ENCODE measurements around the gene PLEKHA1. TPM values are rescaled to one million over a fixed set of nuclear protein-coding genes. Genes with fewer than 3 reads are reported as not detected.

PLEKHA1 gene
- total RNA-seq, 1 donor from 2014 or later = 32.3 TPM

GRCh38 chr10:122346326-122346950 is 28.1 kb upstream of the PLEKHA1 start:
- DNase-seq (ENCODE audit: low spot score) = no peak

- DNase-seq (ENCODE audit: low spot score) = no peak
Measured at GRCh38 chr10:122347170-122347841, 27.2 kb upstream of the PLEKHA1 start.

GRCh38 chr10:122348512-122348911 is 26.0 kb upstream of the PLEKHA1 start:
- no peak for DNase-seq (ENCODE audit: low spot score)

- no peak for DNase-seq (ENCODE audit: low spot score)
Measured at GRCh38 chr10:122348935-122349361, 25.6 kb upstream of the PLEKHA1 start.

GRCh38 chr10:122349758-122350369 is 24.6 kb upstream of the PLEKHA1 start:
- DNase-seq (ENCODE audit: low spot score) = no peak

GRCh38 chr10:122350893-122351292 is 23.6 kb upstream of the PLEKHA1 start:
- DNase-seq (ENCODE audit: low spot score) = no peak

GRCh38 chr10:122352817-122353525 is 21.5 kb upstream of the PLEKHA1 start:
- no peak for DNase-seq (ENCODE audit: low spot score)

- DNase-seq (ENCODE audit: low spot score) = no peak
Measured at GRCh38 chr10:122354383-122354782, 20.1 kb upstream of the PLEKHA1 start.

GRCh38 chr10:122357685-122358084 is 16.8 kb upstream of the PLEKHA1 start:
- DNase-seq (ENCODE audit: low spot score) = no peak

- no peak for DNase-seq (ENCODE audit: low spot score)
Measured at GRCh38 chr10:122359621-122360020, 14.9 kb upstream of the PLEKHA1 start.

GRCh38 chr10:122361046-122361445 is 13.5 kb upstream of the PLEKHA1 start:
- no peak for DNase-seq (ENCODE audit: low spot score)

GRCh38 chr10:122362031-122362592 is 12.4 kb upstream of the PLEKHA1 start:
- no peak for DNase-seq (ENCODE audit: low spot score)

- no peak for DNase-seq (ENCODE audit: low spot score)
Measured at GRCh38 chr10:122362621-122363020, 11.9 kb upstream of the PLEKHA1 start.

- no peak for DNase-seq (ENCODE audit: low spot score)
Measured at GRCh38 chr10:122363311-122363710, 11.2 kb upstream of the PLEKHA1 start.

GRCh38 chr10:122363722-122364463 is 10.6 kb upstream of the PLEKHA1 start:
- no peak for DNase-seq (ENCODE audit: low spot score)

- no peak for DNase-seq (ENCODE audit: low spot score)
Measured at GRCh38 chr10:122368502-122369254, 5.8 kb upstream of the PLEKHA1 start.

GRCh38 chr10:122373108-122373507 is 1.4 kb upstream of the PLEKHA1 start:
- no peak for DNase-seq (ENCODE audit: low spot score)

GRCh38 chr10:122373721-122374120 is 787 bp upstream of the PLEKHA1 start:
- peak; percentile 65 for DNase-seq (ENCODE audit: low spot score)

- DNase-seq (ENCODE audit: low spot score) = peak; percentile 57
Measured at GRCh38 chr10:122374859-122375678, 561 bp downstream of the PLEKHA1 start.
